GM23338 (cell line): Measurements from ENCODE around the gene LILRA5. TPM values are rescaled to one million over a fixed set of nuclear protein-coding genes. Genes with fewer than 3 reads are reported as not detected.

Experiments
- ATAC-seq: fragments of 200-7000 bp; cut with Tn5 transposase; 3 replicates; pipeline ENCODE4 v1.9.1; 2020
- DNase-seq: peaks from one replicate; pipeline ENCODE4 v3.0.0-alpha.2; 2015; ENCODE audit warnings: low spot score
- H2AFZ ChIP-seq: fragments of 200-600 bp; sonication (generic); 2 replicates; pipeline ENCODE4 v1.8.0; 2016; ENCODE audit warnings: antibody characterized with exemption, mild to moderate bottlenecking, moderate library complexity
- H3F3A ChIP-seq: fragments of 200-600 bp; sonication (generic); replicated peaks from 2 replicates; pipeline ENCODE4 v1.8.0; 2017; ENCODE audit warnings: antibody characterized with exemption, mixed run types, low read depth
- H3K27ac ChIP-seq: fragments of 200-600 bp; sonication (generic); 2 replicates; pipeline ENCODE4 v1.6.1; 2016; ENCODE audit warnings: low read depth
- H3K27me3 ChIP-seq: fragments of 200-600 bp; sonication (generic); 2 replicates; pipeline ENCODE4 v1.8.0; 2016; ENCODE audit warnings: mild to moderate bottlenecking, mixed run types, moderate library complexity; ENCODE audit not compliant: insufficient read depth
- H3K36me3 ChIP-seq: fragments of 200-600 bp; sonication (generic); 2 replicates; pipeline ENCODE4 v1.8.0; 2016; ENCODE audit warnings: mild to moderate bottlenecking; ENCODE audit not compliant: insufficient read depth
- H3K4me1 ChIP-seq: fragments of 200-600 bp; sonication (generic); 2 replicates; pipeline ENCODE4 v1.8.0; 2016; ENCODE audit warnings: mild to moderate bottlenecking, moderate library complexity; ENCODE audit not compliant: insufficient read depth
- H3K4me2 ChIP-seq: fragments of 200-600 bp; sonication (generic); 2 replicates; pipeline ENCODE4 v1.7.1; 2017; ENCODE audit warnings: mixed run types
- H3K4me3 ChIP-seq: fragments of 200-600 bp; sonication (generic); 2 replicates; pipeline ENCODE4 v1.6.1; 2016; ENCODE audit warnings: mixed run types
- H3K79me2 ChIP-seq: fragments of 200-600 bp; sonication (generic); replicated peaks from 2 replicates; pipeline ENCODE4 v1.8.0; 2017; ENCODE audit warnings: mild to moderate bottlenecking; ENCODE audit not compliant: insufficient read depth
- H3K9me2 ChIP-seq: fragments of 200-600 bp; sonication (generic); 2 replicates; pipeline ENCODE4 v1.8.0; 2017; ENCODE audit not compliant: insufficient read depth
- H4K20me1 ChIP-seq: fragments of 200-600 bp; sonication (generic); replicated peaks from 2 replicates; pipeline ENCODE4 v1.8.0; 2017; ENCODE audit warnings: mild to moderate bottlenecking; ENCODE audit not compliant: insufficient read depth
- H3K27ac Mint-ChIP-seq: 2 replicates; pipeline ENCODE4 v1.8.0; 2020; ENCODE audit warnings: inconsistent platforms, mild to moderate bottlenecking, moderate library complexity, mixed read lengths
- H3K27me3 Mint-ChIP-seq: 3 replicates; pipeline ENCODE4 v1.8.0; 2022; ENCODE audit warnings: low read depth, mild to moderate bottlenecking, moderate library complexity, mixed read lengths, inconsistent platforms; ENCODE audit not compliant: insufficient read depth, poor library complexity
- H3K36me3 Mint-ChIP-seq: 3 replicates; pipeline ENCODE4 v1.8.0; 2021; ENCODE audit warnings: low read depth, mild to moderate bottlenecking, inconsistent platforms, moderate library complexity, mixed read lengths
- H3K4me1 Mint-ChIP-seq: 3 replicates; pipeline ENCODE4 v1.8.0; 2020; ENCODE audit warnings: mild to moderate bottlenecking, inconsistent platforms, mixed read lengths
- H3K4me3 Mint-ChIP-seq: 3 replicates; pipeline ENCODE4 v1.8.0; 2021; ENCODE audit warnings: moderate library complexity, mild to moderate bottlenecking, inconsistent platforms, mixed read lengths
- H3K9me3 Mint-ChIP-seq: 3 replicates; pipeline ENCODE4 v1.8.0; 2020; ENCODE audit warnings: moderate library complexity, mild to moderate bottlenecking, inconsistent platforms, mixed read lengths
- CREB1 ChIP-seq: fragments of 250-450 bp; sonication (Bioruptor Pico); IDR thresholded peaks from 2 replicates; pipeline ENCODE4 v1.5.0; 2020; ENCODE audit warnings: low read depth, mild to moderate bottlenecking, moderate library complexity
- ETS1 ChIP-seq: IDR thresholded peaks from 2 replicates; pipeline ENCODE4 v1.6.1; 2016; ENCODE audit warnings: antibody characterized with exemption
- EZH2 ChIP-seq: fragments of 200-600 bp; sonication (generic); IDR thresholded peaks from one replicate; pipeline ENCODE4 v1.8.0; 2017; ENCODE audit warnings: antibody characterized with exemption, mild to moderate bottlenecking, low read depth; ENCODE audit not compliant: unreplicated experiment
- EZH2phosphoT487 ChIP-seq: fragments of 200-600 bp; sonication (generic); IDR thresholded peaks from one replicate; pipeline ENCODE4 v1.8.1; 2018; ENCODE audit warnings: antibody characterized with exemption; ENCODE audit not compliant: unreplicated experiment
- JUNB ChIP-seq: IDR thresholded peaks from one replicate; pipeline ENCODE4 v1.6.1; 2016; ENCODE audit warnings: antibody characterized with exemption; ENCODE audit not compliant: unreplicated experiment
- NANOG ChIP-seq: IDR thresholded peaks from 2 replicates; pipeline ENCODE4 v1.6.1; 2016; ENCODE audit warnings: antibody characterized with exemption, borderline replicate concordance
- POLR2AphosphoS5 ChIP-seq: IDR thresholded peaks from 2 replicates; pipeline ENCODE4 v1.6.1; 2016; ENCODE audit warnings: antibody characterized with exemption, low read depth
- REST ChIP-seq: IDR thresholded peaks from one replicate; pipeline ENCODE4 v1.6.1; 2018; ENCODE audit warnings: antibody characterized with exemption; ENCODE audit not compliant: unreplicated experiment
- STAT1 ChIP-seq: IDR thresholded peaks from one replicate; pipeline ENCODE4 v1.6.1; 2016; ENCODE audit warnings: antibody characterized with exemption; ENCODE audit not compliant: unreplicated experiment
- ZNF114 ChIP-seq: fragments of 250-450 bp; sonication (Bioruptor Pico); IDR thresholded peaks from 2 replicates; pipeline ENCODE4 v1.5.0; 2020; ENCODE audit warnings: mild to moderate bottlenecking, moderate library complexity
- ZNF331 ChIP-seq: fragments of 250-450 bp; sonication (Bioruptor Pico); IDR thresholded peaks from 2 replicates; pipeline ENCODE4 v1.5.0; 2020; ENCODE audit warnings: low read depth, mild to moderate bottlenecking, moderate library complexity
- ZNF462 ChIP-seq: fragments of 250-450 bp; sonication (Bioruptor Pico); IDR thresholded peaks from 2 replicates; pipeline ENCODE4 v1.5.0; 2020; ENCODE audit warnings: mild to moderate bottlenecking, moderate library complexity
- polyA plus RNA-seq: library from polyadenylated mRNA; unstranded; fragments of >200 nt; fragmentation: Nextera tagmentation; extraction: Ambion mirVana; gene quantifications from 2 replicates; pipeline ENCODE4 v1.2.1, GENCODE V29; 2016
- total RNA-seq: library from RNA; depleted of rRNA; stranded (reverse); fragments of >200 nt; shearing (Covaris generic); gene quantifications from 2 replicates; pipeline ENCODE4 v1.2.3, GENCODE V29; 2014
- TF ChIP-seq, protein P1 (sequence below), 2 experiments: fragments of 200-600 bp in 1 of 2; sonication (generic) in 1 of 2; conservative IDR thresholded peaks; 2 replicates each; pipeline versions ENCODE4 v1.5.1 to v1.6.1; 2016 to 2017; ENCODE audit warnings: antibody characterized with exemption in 2 of 2, low read depth in 2 of 2, mild to moderate bottlenecking in 2 of 2, moderate library complexity in 1 of 2

Gene LILRA5
- total and polyA plus RNA-seq, 2 experiments from 2014 or later: not detected

DNA sequence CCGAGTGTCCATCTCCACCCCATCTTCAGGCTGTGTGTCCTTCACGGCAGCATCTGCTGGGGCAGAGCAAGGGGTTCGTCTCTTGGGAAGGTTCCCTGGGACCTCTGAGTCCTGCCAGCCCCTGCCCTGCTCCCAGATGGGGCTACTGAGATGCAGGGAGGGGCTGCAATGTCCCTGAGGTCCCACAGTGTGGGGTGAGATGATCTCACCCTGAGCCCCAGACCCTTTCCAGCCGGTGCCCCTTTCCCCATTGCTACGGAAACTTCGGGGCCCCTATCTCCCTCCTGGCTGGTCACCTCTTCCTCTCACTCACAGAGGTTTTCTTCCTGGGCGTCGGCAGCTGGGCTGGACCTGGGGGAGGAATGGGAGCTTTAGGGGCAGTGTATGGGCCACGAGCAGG is 37.0 kb downstream of the LILRA5 start:
- Mint-ChIP-seq H3K9me3 (no peaks in the 10 kb centered on the region; the same call in 2 of the 3 replicates), H3K27ac (no peak overlapping the region), H3K36me3 (no peaks in the 10 kb centered on the region), H3K27me3 (peaks cover 11% of the 10 kb centered on the region), H3K4me3 (no peak overlapping the region), H3K4me1 (no peaks in the 10 kb centered on the region)
- no peak for DNase-seq
- H3K36me3 ChIP-seq: no peaks in the 10 kb centered on the region
- H3K4me2 ChIP-seq: no peak overlapping the region
- H2AFZ ChIP-seq: no peak overlapping the region
- no peaks in the 10 kb centered on the region for H4K20me1 ChIP-seq
- TF ChIP-seq ZNF331 (CRISPR knock-in tag) (no peak), EZH2phosphoT487 (no peak), CREB1 (CRISPR knock-in tag) (no peak), EZH2 (no peak), ETS1 (no peak), POLR2AphosphoS5 (no peak), REST (no peak), JUNB (no peak), ZNF462 (CRISPR knock-in tag) (no peak), ZNF114 (no peak), NANOG (no peak), STAT1 (no peak)
- TF ChIP-seq, protein P1, sequence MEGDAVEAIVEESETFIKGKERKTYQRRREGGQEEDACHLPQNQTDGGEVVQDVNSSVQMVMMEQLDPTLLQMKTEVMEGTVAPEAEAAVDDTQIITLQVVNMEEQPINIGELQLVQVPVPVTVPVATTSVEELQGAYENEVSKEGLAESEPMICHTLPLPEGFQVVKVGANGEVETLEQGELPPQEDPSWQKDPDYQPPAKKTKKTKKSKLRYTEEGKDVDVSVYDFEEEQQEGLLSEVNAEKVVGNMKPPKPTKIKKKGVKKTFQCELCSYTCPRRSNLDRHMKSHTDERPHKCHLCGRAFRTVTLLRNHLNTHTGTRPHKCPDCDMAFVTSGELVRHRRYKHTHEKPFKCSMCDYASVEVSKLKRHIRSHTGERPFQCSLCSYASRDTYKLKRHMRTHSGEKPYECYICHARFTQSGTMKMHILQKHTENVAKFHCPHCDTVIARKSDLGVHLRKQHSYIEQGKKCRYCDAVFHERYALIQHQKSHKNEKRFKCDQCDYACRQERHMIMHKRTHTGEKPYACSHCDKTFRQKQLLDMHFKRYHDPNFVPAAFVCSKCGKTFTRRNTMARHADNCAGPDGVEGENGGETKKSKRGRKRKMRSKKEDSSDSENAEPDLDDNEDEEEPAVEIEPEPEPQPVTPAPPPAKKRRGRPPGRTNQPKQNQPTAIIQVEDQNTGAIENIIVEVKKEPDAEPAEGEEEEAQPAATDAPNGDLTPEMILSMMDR (conservative IDR thresholded peaks at IDR 0.05; ENCODE audit: low read depth in 2 of 2): no peak
- no peak for ATAC-seq
- H3K79me2 ChIP-seq: no peaks in the 10 kb centered on the region
- no peak overlapping the region for H3K27ac ChIP-seq
- no peaks in the 10 kb centered on the region for H3F3A ChIP-seq
- no peaks in the 10 kb centered on the region for H3K4me1 ChIP-seq
- no peak overlapping the region for H3K4me3 ChIP-seq
- H3K27me3 ChIP-seq: no peaks in the 10 kb centered on the region
- no peaks in the 10 kb centered on the region for H3K9me2 ChIP-seq
